HCT116 (cell line): Measurements from ENCODE around the gene BMX. TPM values are rescaled to one million over a fixed set of nuclear protein-coding genes. Genes with fewer than 3 reads are reported as not detected.

ENCODE experiments used
- ATAC-seq: fragments of 200-7000 bp; cut with Tn5 transposase; 2 replicates; pipeline ENCODE4 v1.9.1; 2020; ENCODE audit warnings: mild to moderate bottlenecking, moderate library complexity
- BruUV-seq: library from RNA; stranded (reverse); fragments of 400-500 nt; replicated peaks from 2 replicates; lab custom pipeline; 2021; lab: Mats Ljungman, UMichigan
- CTCF ChIA-PET: fragments of 300-600 bp; sonication (Branson Sonifier 250); formaldehyde crosslinking; loops from one replicate; lab custom pipeline; 2021; ENCODE audit warnings: antibody characterized with exemption; lab: Charles Lee
- POLR2A ChIA-PET: fragments of 300-600, 350-600 bp; sonication (Branson Sonifier 250); formaldehyde crosslinking; loops from one replicate; lab custom pipeline; 2021; ENCODE audit warnings: antibody characterized with exemption; lab: Charles Lee
- RAD21 ChIA-PET, 2 experiments: fragments of 300-600 bp; sonication (Branson Sonifier 250); formaldehyde crosslinking; loops; one replicate each; lab custom pipeline; 2023; ENCODE audit warnings: low total read pairs in 2 of 2; ENCODE audit not compliant: uncharacterized antibody in 2 of 2, unreplicated experiment in 2 of 2, low non-redundant PET in 1 of 2; lab: Charles Lee
- DNase-seq: peaks from one replicate; pipeline ENCODE4 v3.0.0-alpha.2; 2010; ENCODE audit warnings: low read depth, low spot score
- H2AFZ ChIP-seq: fragments of 200-600 bp; shearing (Covaris generic), sonication (generic); 2 replicates; pipeline ENCODE4 v1.6.1; 2017; ENCODE audit warnings: low read depth, mixed run types, mixed read lengths, antibody characterized with exemption, low read length; ENCODE audit not compliant: poor library complexity, severe bottlenecking
- H3K27ac ChIP-seq: 2 replicates; pipeline ENCODE4 v1.5.1; 2012; ENCODE audit warnings: low read depth, low read length
- H3K27me3 ChIP-seq: fragments of 200-600 bp; sonication (generic); 2 replicates; pipeline ENCODE4 v1.6.1; 2016; ENCODE audit warnings: mixed run types, low read length, mixed read lengths; ENCODE audit not compliant: insufficient read depth
- H3K36me3 ChIP-seq, 2 experiments: fragments of 200-500 bp in 1 of 2; fragments of 200-600 bp in 1 of 2; sonication (Bioruptor generic) in 1 of 2; sonication (generic) in 1 of 2; 2 replicates each; pipeline versions ENCODE4 v1.5.1 to v1.6.1; 2014 to 2016; ENCODE audit warnings: low read length in 2 of 2, inconsistent platforms in 1 of 2, mixed read lengths in 1 of 2, mixed run types in 1 of 2; ENCODE audit not compliant: insufficient read depth in 2 of 2, control insufficient read depth in 1 of 2
- H3K4me1 ChIP-seq, 2 experiments: fragments of 200-600 bp in 1 of 2; sonication (generic) in 1 of 2; 2 replicates each; pipeline versions ENCODE4 v1.5.1 to v1.6.1; 2012 to 2017; ENCODE audit warnings: low read length in 2 of 2, inconsistent platforms in 1 of 2, mild to moderate bottlenecking in 1 of 2, mixed read lengths in 1 of 2, mixed run types in 1 of 2, moderate library complexity in 1 of 2; ENCODE audit not compliant: insufficient read depth in 2 of 2, control insufficient read depth in 1 of 2
- H3K4me2 ChIP-seq: fragments of 200-600 bp; sonication (generic); 2 replicates; pipeline ENCODE4 v1.6.1; 2017; ENCODE audit warnings: mixed run types, low read length, mixed read lengths
- H3K4me3 ChIP-seq, 2 experiments: fragments of 200-600 bp in 1 of 2; sonication (generic) in 1 of 2; replicated peaks in 1 of 2; 2 replicates each; pipeline ENCODE4 v1.5.1; 2011 to 2016; ENCODE audit warnings: low read length in 2 of 2, control low read depth in 1 of 2, low read depth in 1 of 2, mild to moderate bottlenecking in 1 of 2, mixed read lengths in 1 of 2, mixed run types in 1 of 2
- H3K79me2 ChIP-seq: fragments of 200-600 bp; sonication (generic); 2 replicates; pipeline ENCODE4 v1.6.1; 2017; ENCODE audit warnings: mild to moderate bottlenecking, mixed run types, low read length, moderate library complexity, mixed read lengths; ENCODE audit not compliant: insufficient read depth
- H3K9ac ChIP-seq: fragments of 200-600 bp; sonication (generic); 2 replicates; pipeline ENCODE4 v1.6.1; 2016; ENCODE audit warnings: low read length, mixed read lengths
- H3K9me2 ChIP-seq: fragments of 200-600 bp; sonication (generic), shearing (Covaris generic); 2 replicates; pipeline ENCODE4 v1.6.1; 2017; ENCODE audit warnings: mixed run types, mild to moderate bottlenecking, moderate library complexity; ENCODE audit not compliant: insufficient read depth
- H3K9me3 ChIP-seq, 2 experiments: fragments of 200-500 bp in 1 of 2; fragments of 200-600 bp in 1 of 2; sonication (Bioruptor generic) in 1 of 2; sonication (generic) in 1 of 2; 2 replicates each; pipeline ENCODE4 v1.6.1; 2014 to 2017; ENCODE audit warnings: low read length in 2 of 2, mixed read lengths in 2 of 2, inconsistent platforms in 1 of 2, low read depth in 1 of 2, mild to moderate bottlenecking in 1 of 2, mixed run types in 1 of 2, moderate library complexity in 1 of 2; ENCODE audit not compliant: control insufficient read depth in 1 of 2, insufficient read depth in 1 of 2
- H4K20me1 ChIP-seq: fragments of 200-600 bp; sonication (generic), shearing (Covaris generic); 2 replicates; pipeline ENCODE4 v1.6.1; 2017; ENCODE audit warnings: mixed run types, mild to moderate bottlenecking, moderate library complexity; ENCODE audit not compliant: insufficient read depth
- ATF3 ChIP-seq: IDR thresholded peaks from 2 replicates; pipeline ENCODE4 v1.6.1; 2012
- CTCF ChIP-seq, 3 experiments: fragments of 200-600 bp in 1 of 3; sonication (generic) in 1 of 3; IDR thresholded peaks in 2 of 3; conservative IDR thresholded peaks in 1 of 3; 2 replicates each; pipeline ENCODE4 v1.5.1; 2012 to 2017; ENCODE audit warnings: low read depth in 2 of 3, low read length in 2 of 3, antibody characterized with exemption in 1 of 3, borderline replicate concordance in 1 of 3, control low read depth in 1 of 3, mild to moderate bottlenecking in 1 of 3, mixed read lengths in 1 of 3, mixed run types in 1 of 3, moderate library complexity in 1 of 3; ENCODE audit not compliant: insufficient read depth in 1 of 3
- EGR1 ChIP-seq: IDR thresholded peaks from 2 replicates; pipeline ENCODE4 v1.6.1; 2012; ENCODE audit warnings: low read depth
- FOSL1 ChIP-seq: IDR thresholded peaks from 2 replicates; pipeline ENCODE4 v1.6.1; 2012; ENCODE audit warnings: low read depth
- JUND ChIP-seq: IDR thresholded peaks from 2 replicates; pipeline ENCODE4 v1.6.1; 2012
- MAX ChIP-seq: IDR thresholded peaks from 2 replicates; pipeline ENCODE4 v1.6.1; 2012
- SIN3A ChIP-seq: IDR thresholded peaks from 2 replicates; pipeline ENCODE4 v1.6.1; 2012; ENCODE audit warnings: low read depth
- SP1 ChIP-seq: IDR thresholded peaks from 2 replicates; pipeline ENCODE4 v1.6.1; 2012; ENCODE audit warnings: low read depth
- ZBTB33 ChIP-seq: IDR thresholded peaks from 2 replicates; pipeline ENCODE4 v1.6.1; 2011; ENCODE audit warnings: mild to moderate bottlenecking, low read length, moderate library complexity; ENCODE audit not compliant: insufficient replicate concordance; ENCODE audit errors: extremely low read depth
- ZFX ChIP-seq: fragments of 450-650 bp; IDR thresholded peaks from 2 replicates; pipeline ENCODE4 v1.6.1; 2017
- intact Hi-C: fragments of 100-400 bp; cut with micrococcal nuclease; formaldehyde crosslinking; loops from 2 replicates; pipeline ENCODE4 v1.10.0; 2022
- total RNA-seq: library from RNA; stranded (reverse); gene quantifications from one replicate; pipeline ENCODE4 v1.2.1, GENCODE V29; 2021; ENCODE audit not compliant: unreplicated experiment

BMX gene
- total RNA-seq, 1 experiment from 2014 or later, result not detected

GRCh38 chrX:15507005-15507404, 6.4 kb downstream of the BMX start:
- RAD21 ChIA-PET, result no interaction called here
- no peak overlapping the region for H3K27ac ChIP-seq
- no TSS peak for BruUV-seq
- no peaks in the 10 kb centered on the region for H3K79me2 ChIP-seq
- H3K4me1 ChIP-seq, result no peaks in the 10 kb centered on the region
- POLR2A ChIA-PET, result no interaction called here
- TF ChIP-seq FOSL1, result no peak
- TF ChIP-seq SIN3A, result no peak
- no peak for TF ChIP-seq ZFX
- no peak for TF ChIP-seq ATF3
- no peak for TF ChIP-seq EGR1
- TF ChIP-seq MAX, result no peak
- TF ChIP-seq ZBTB33, result no peak
- TF ChIP-seq CTCF (IDR thresholded peaks at IDR 0.05 in 2 of 3, conservative IDR thresholded peaks at IDR 0.05 in 1 of 3; ENCODE audit: borderline replicate concordance in 1 of 3, insufficient read depth in 1 of 3, low read depth in 2 of 3, low read length in 2 of 3), result no peak
- TF ChIP-seq JUND, result no peak
- no peak for TF ChIP-seq SP1
- no peak overlapping the region for H3K4me3 ChIP-seq
- intact Hi-C loops, result no loop called here
- no peak overlapping the region for H2AFZ ChIP-seq
- no peak for DNase-seq
- no peaks in the 10 kb centered on the region for H4K20me1 ChIP-seq
- no peak overlapping the region for H3K4me2 ChIP-seq
- no peak overlapping the region for H3K9ac ChIP-seq
- no peaks in the 10 kb centered on the region for H3K9me3 ChIP-seq
- CTCF ChIA-PET, result no interaction called here
- no peaks in the 10 kb centered on the region for H3K36me3 ChIP-seq
- no peaks in the 10 kb centered on the region for H3K9me2 ChIP-seq
- ATAC-seq, result peak; percentile 63
- H3K27me3 ChIP-seq, result no peaks in the 10 kb centered on the region
